ENCODE data around the gene APC2.
A peak's percentile ranks its signal among the peaks of the same experiment; 100 is the strongest.

GRCh38 chr19:1503089-1503924, 53.4 kb downstream of the APC2 start:
- TF ChIP-seq, protein P1, sequence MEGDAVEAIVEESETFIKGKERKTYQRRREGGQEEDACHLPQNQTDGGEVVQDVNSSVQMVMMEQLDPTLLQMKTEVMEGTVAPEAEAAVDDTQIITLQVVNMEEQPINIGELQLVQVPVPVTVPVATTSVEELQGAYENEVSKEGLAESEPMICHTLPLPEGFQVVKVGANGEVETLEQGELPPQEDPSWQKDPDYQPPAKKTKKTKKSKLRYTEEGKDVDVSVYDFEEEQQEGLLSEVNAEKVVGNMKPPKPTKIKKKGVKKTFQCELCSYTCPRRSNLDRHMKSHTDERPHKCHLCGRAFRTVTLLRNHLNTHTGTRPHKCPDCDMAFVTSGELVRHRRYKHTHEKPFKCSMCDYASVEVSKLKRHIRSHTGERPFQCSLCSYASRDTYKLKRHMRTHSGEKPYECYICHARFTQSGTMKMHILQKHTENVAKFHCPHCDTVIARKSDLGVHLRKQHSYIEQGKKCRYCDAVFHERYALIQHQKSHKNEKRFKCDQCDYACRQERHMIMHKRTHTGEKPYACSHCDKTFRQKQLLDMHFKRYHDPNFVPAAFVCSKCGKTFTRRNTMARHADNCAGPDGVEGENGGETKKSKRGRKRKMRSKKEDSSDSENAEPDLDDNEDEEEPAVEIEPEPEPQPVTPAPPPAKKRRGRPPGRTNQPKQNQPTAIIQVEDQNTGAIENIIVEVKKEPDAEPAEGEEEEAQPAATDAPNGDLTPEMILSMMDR (IDR thresholded peaks at IDR 0.05), result peak; percentile 33 to 70 (median 56)
- TF ChIP-seq POLR2A (IDR thresholded peaks at IDR 0.05), result no peak
